ENCODE data around the gene PDGFRB.

- no peak for TF ChIP-seq CTCF (IDR thresholded peaks at IDR 0.05; ENCODE audit: low read depth, low read length)
- no peak for TF ChIP-seq POLR2A (IDR thresholded peaks at IDR 0.05; ENCODE audit: extremely low read depth, insufficient read length)
- TF ChIP-seq MAX (IDR thresholded peaks at IDR 0.05; ENCODE audit: low read depth, low read length) = no peak
These were observed 54.6 kb downstream of the PDGFRB start for GRCh38 chr5:150101023-150101422.
